HCT116 (cell line): ENCODE data around the gene UBE2G2. TPM values are rescaled to one million over a fixed set of nuclear protein-coding genes. Genes with fewer than 3 reads are reported as not detected.
A peak's percentile ranks its signal among the peaks of the same experiment; 100 is the strongest.

ENCODE experiments used
- ATAC-seq: fragments of 200-7000 bp; cut with Tn5 transposase; 2 replicates; pipeline ENCODE4 v1.9.1; 2020; ENCODE audit warnings: mild to moderate bottlenecking, moderate library complexity
- BruUV-seq: library from RNA; stranded (reverse); fragments of 400-500 nt; replicated peaks from 2 replicates; lab custom pipeline; 2021; lab: Mats Ljungman, UMichigan
- CTCF ChIA-PET: fragments of 300-600 bp; sonication (Branson Sonifier 250); formaldehyde crosslinking; loops from one replicate; lab custom pipeline; 2021; ENCODE audit warnings: antibody characterized with exemption; lab: Charles Lee
- POLR2A ChIA-PET: fragments of 300-600, 350-600 bp; sonication (Branson Sonifier 250); formaldehyde crosslinking; loops from one replicate; lab custom pipeline; 2021; ENCODE audit warnings: antibody characterized with exemption; lab: Charles Lee
- RAD21 ChIA-PET, 2 experiments: fragments of 300-600 bp; sonication (Branson Sonifier 250); formaldehyde crosslinking; loops; one replicate each; lab custom pipeline; 2023; ENCODE audit warnings: low total read pairs in 2 of 2; ENCODE audit not compliant: uncharacterized antibody in 2 of 2, unreplicated experiment in 2 of 2, low non-redundant PET in 1 of 2; lab: Charles Lee
- DNase-seq: peaks from one replicate; pipeline ENCODE4 v3.0.0-alpha.2; 2010; ENCODE audit warnings: low read depth, low spot score
- H2AFZ ChIP-seq: fragments of 200-600 bp; shearing (Covaris generic), sonication (generic); 2 replicates; pipeline ENCODE4 v1.6.1; 2017; ENCODE audit warnings: low read depth, mixed run types, mixed read lengths, antibody characterized with exemption, low read length; ENCODE audit not compliant: poor library complexity, severe bottlenecking
- H3K27ac ChIP-seq: 2 replicates; pipeline ENCODE4 v1.5.1; 2012; ENCODE audit warnings: low read depth, low read length
- H3K27me3 ChIP-seq: fragments of 200-600 bp; sonication (generic); 2 replicates; pipeline ENCODE4 v1.6.1; 2016; ENCODE audit warnings: mixed run types, low read length, mixed read lengths; ENCODE audit not compliant: insufficient read depth
- H3K36me3 ChIP-seq, 2 experiments: fragments of 200-500 bp in 1 of 2; fragments of 200-600 bp in 1 of 2; sonication (Bioruptor generic) in 1 of 2; sonication (generic) in 1 of 2; 2 replicates each; pipeline versions ENCODE4 v1.5.1 to v1.6.1; 2014 to 2016; ENCODE audit warnings: low read length in 2 of 2, inconsistent platforms in 1 of 2, mixed read lengths in 1 of 2, mixed run types in 1 of 2; ENCODE audit not compliant: insufficient read depth in 2 of 2, control insufficient read depth in 1 of 2
- H3K4me1 ChIP-seq, 2 experiments: fragments of 200-600 bp in 1 of 2; sonication (generic) in 1 of 2; 2 replicates each; pipeline versions ENCODE4 v1.5.1 to v1.6.1; 2012 to 2017; ENCODE audit warnings: low read length in 2 of 2, inconsistent platforms in 1 of 2, mild to moderate bottlenecking in 1 of 2, mixed read lengths in 1 of 2, mixed run types in 1 of 2, moderate library complexity in 1 of 2; ENCODE audit not compliant: insufficient read depth in 2 of 2, control insufficient read depth in 1 of 2
- H3K4me2 ChIP-seq: fragments of 200-600 bp; sonication (generic); 2 replicates; pipeline ENCODE4 v1.6.1; 2017; ENCODE audit warnings: mixed run types, low read length, mixed read lengths
- H3K4me3 ChIP-seq, 2 experiments: fragments of 200-600 bp in 1 of 2; sonication (generic) in 1 of 2; replicated peaks in 1 of 2; 2 replicates each; pipeline ENCODE4 v1.5.1; 2011 to 2016; ENCODE audit warnings: low read length in 2 of 2, control low read depth in 1 of 2, low read depth in 1 of 2, mild to moderate bottlenecking in 1 of 2, mixed read lengths in 1 of 2, mixed run types in 1 of 2
- H3K79me2 ChIP-seq: fragments of 200-600 bp; sonication (generic); 2 replicates; pipeline ENCODE4 v1.6.1; 2017; ENCODE audit warnings: mild to moderate bottlenecking, mixed run types, low read length, moderate library complexity, mixed read lengths; ENCODE audit not compliant: insufficient read depth
- H3K9ac ChIP-seq: fragments of 200-600 bp; sonication (generic); 2 replicates; pipeline ENCODE4 v1.6.1; 2016; ENCODE audit warnings: low read length, mixed read lengths
- H3K9me2 ChIP-seq: fragments of 200-600 bp; sonication (generic), shearing (Covaris generic); 2 replicates; pipeline ENCODE4 v1.6.1; 2017; ENCODE audit warnings: mixed run types, mild to moderate bottlenecking, moderate library complexity; ENCODE audit not compliant: insufficient read depth
- H3K9me3 ChIP-seq, 2 experiments: fragments of 200-500 bp in 1 of 2; fragments of 200-600 bp in 1 of 2; sonication (Bioruptor generic) in 1 of 2; sonication (generic) in 1 of 2; 2 replicates each; pipeline ENCODE4 v1.6.1; 2014 to 2017; ENCODE audit warnings: low read length in 2 of 2, mixed read lengths in 2 of 2, inconsistent platforms in 1 of 2, low read depth in 1 of 2, mild to moderate bottlenecking in 1 of 2, mixed run types in 1 of 2, moderate library complexity in 1 of 2; ENCODE audit not compliant: control insufficient read depth in 1 of 2, insufficient read depth in 1 of 2
- H4K20me1 ChIP-seq: fragments of 200-600 bp; sonication (generic), shearing (Covaris generic); 2 replicates; pipeline ENCODE4 v1.6.1; 2017; ENCODE audit warnings: mixed run types, mild to moderate bottlenecking, moderate library complexity; ENCODE audit not compliant: insufficient read depth
- EGR1 ChIP-seq: IDR thresholded peaks from 2 replicates; pipeline ENCODE4 v1.6.1; 2012; ENCODE audit warnings: low read depth
- POLR2AphosphoS5 ChIP-seq: IDR thresholded peaks from 2 replicates; pipeline ENCODE4 v1.6.1; 2011; ENCODE audit warnings: mild to moderate bottlenecking, low read depth, low read length, moderate library complexity
- RAD21 ChIP-seq: IDR thresholded peaks from 2 replicates; pipeline ENCODE4 v1.6.1; 2012; ENCODE audit warnings: low read depth, mild to moderate bottlenecking
- SIN3A ChIP-seq: IDR thresholded peaks from 2 replicates; pipeline ENCODE4 v1.6.1; 2012; ENCODE audit warnings: low read depth
- intact Hi-C: fragments of 100-400 bp; cut with micrococcal nuclease; formaldehyde crosslinking; loops from 2 replicates; pipeline ENCODE4 v1.10.0; 2022
- total RNA-seq: library from RNA; stranded (reverse); gene quantifications from one replicate; pipeline ENCODE4 v1.2.1, GENCODE V29; 2021; ENCODE audit not compliant: unreplicated experiment
- TF ChIP-seq, protein P1 (sequence below), 3 experiments: fragments of 200-600 bp in 1 of 3; sonication (generic) in 1 of 3; IDR thresholded peaks in 2 of 3; conservative IDR thresholded peaks in 1 of 3; 2 replicates each; pipeline ENCODE4 v1.5.1; 2012 to 2017; ENCODE audit warnings: low read depth in 2 of 3, low read length in 2 of 3, antibody characterized with exemption in 1 of 3, borderline replicate concordance in 1 of 3, control low read depth in 1 of 3, mild to moderate bottlenecking in 1 of 3, mixed read lengths in 1 of 3, mixed run types in 1 of 3, moderate library complexity in 1 of 3; ENCODE audit not compliant: insufficient read depth in 1 of 3
- TF ChIP-seq, protein P2 (sequence below): IDR thresholded peaks from 2 replicates; pipeline ENCODE4 v1.6.1; 2012; ENCODE audit warnings: low read depth

The UBE2G2 gene
- total RNA-seq, 1 experiment from 2014 or later = 86.5 TPM

DNA sequence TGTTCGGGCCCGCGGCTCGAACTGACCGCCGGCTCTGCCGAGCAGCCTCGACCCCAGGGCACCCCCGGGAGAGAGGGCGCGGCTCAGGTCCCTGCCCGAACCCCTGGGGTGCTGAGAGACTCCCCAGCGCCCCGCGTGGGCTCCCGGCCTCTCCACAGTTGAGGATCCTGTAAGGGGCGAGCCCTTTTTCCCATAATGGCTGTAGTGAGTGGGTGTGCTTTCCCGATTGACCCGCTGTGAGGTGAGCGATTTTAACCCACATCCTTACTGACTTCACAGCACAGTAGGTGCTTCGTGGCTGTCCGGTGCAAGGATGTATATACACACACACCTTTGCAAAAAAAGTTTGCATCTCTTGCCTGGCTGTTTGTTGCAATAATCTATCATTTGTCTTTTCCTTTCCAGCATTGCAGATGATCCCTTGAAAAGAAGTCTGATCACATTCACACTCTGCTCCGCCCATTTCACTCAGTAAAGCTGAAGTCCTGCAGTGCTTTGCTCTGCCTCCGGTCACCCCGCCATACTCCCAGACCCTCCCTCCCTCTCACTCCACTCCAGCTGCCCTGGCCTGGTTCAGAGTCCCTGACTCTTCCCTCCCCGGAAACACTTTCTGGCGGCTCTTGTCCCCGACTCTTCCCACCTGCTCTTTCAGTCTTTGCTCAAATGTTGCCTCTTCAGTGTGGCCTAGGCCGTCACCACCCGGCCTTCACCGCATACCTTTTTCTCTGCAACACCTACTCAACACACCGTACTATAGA, 955 bp upstream of the UBE2G2 start:
- ChIA-PET CTCF (interaction anchor here (2.0 to 2.1 kb wide), 2 partner anchors 9 to 70 kb away, joined by 9 to 14 read pairs; partner anchors contain the start of gene PTTG1IP), RAD21 (no interaction called here), POLR2A (interaction anchor here (0.9 kb wide), 1 partner anchor 338 kb away, joined by 3 read pairs; no protein-coding TSS in a partner anchor)
- Histone ChIP-seq H3K27me3 (no peaks in the 10 kb centered on the region), H3K36me3 (peaks cover 6 to 27% of the 10 kb centered on the region in 2 experiments; a peak in 3 of 4 replicates), H3K9me2 (no peaks in the 10 kb centered on the region), H3K4me2 (peak overlapping the region; percentile 78), H4K20me1 (peaks cover 19% of the 10 kb centered on the region; the same call in 1 of the 2 replicates), H2AFZ (no peak overlapping the region), H3K4me3 (peak overlapping the region; percentile 78 to 88), H3K27ac (peak overlapping the region; percentile 74), H3K4me1 (peaks cover 11 to 20% of the 10 kb centered on the region in 2 experiments), H3K9ac (peak overlapping the region; percentile 77), H3K79me2 (peaks cover 50% of the 10 kb centered on the region)
- ATAC-seq = peak; percentile 49
- BruUV-seq = no TSS peak
- TF ChIP-seq POLR2AphosphoS5 (no peak), EGR1 (0 out of 2 replicates have a peak, but pooled peaks have one; percentile 33)
- TF ChIP-seq, all 23 proteins: peak for 1
- DNase-seq = no peak
- H3K9me3 ChIP-seq = no peaks in the 10 kb centered on the region
- intact Hi-C loops = no loop called here

DNA sequence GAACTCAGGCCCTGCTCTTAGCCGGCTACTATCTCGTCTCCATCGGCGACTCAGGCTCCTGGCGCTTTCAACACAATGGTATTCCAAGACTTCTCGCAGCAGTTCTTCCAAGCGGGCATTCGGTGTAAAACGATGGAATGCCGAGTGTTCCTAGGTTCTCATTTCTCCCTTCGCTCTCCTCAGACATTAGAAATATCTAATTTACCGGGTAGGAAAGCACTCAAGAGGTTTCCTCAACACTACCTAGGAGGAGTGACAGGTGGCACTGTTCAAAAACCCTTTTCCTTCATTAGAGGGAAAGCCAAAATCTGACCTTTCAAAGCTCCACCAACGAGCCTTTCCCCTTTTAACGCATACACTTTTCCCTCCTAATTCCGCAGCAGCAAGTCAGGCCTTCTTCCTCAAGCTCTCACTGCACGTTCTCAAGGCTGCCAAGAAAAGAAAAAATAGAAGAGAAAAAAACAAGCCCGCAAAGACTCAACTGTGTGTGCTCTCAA, 601 bp downstream of the UBE2G2 start:
- peak overlapping the region; percentile 78 for H3K4me2 ChIP-seq
- H3K27ac ChIP-seq = peak overlapping the region; percentile 74
- BruUV-seq = TSS peak; percentile 49
- TF ChIP-seq, protein P1, sequence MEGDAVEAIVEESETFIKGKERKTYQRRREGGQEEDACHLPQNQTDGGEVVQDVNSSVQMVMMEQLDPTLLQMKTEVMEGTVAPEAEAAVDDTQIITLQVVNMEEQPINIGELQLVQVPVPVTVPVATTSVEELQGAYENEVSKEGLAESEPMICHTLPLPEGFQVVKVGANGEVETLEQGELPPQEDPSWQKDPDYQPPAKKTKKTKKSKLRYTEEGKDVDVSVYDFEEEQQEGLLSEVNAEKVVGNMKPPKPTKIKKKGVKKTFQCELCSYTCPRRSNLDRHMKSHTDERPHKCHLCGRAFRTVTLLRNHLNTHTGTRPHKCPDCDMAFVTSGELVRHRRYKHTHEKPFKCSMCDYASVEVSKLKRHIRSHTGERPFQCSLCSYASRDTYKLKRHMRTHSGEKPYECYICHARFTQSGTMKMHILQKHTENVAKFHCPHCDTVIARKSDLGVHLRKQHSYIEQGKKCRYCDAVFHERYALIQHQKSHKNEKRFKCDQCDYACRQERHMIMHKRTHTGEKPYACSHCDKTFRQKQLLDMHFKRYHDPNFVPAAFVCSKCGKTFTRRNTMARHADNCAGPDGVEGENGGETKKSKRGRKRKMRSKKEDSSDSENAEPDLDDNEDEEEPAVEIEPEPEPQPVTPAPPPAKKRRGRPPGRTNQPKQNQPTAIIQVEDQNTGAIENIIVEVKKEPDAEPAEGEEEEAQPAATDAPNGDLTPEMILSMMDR (IDR thresholded peaks at IDR 0.05 in 2 of 3, conservative IDR thresholded peaks at IDR 0.05 in 1 of 3; ENCODE audit: borderline replicate concordance in 1 of 3, insufficient read depth in 1 of 3, low read depth in 2 of 3, low read length in 2 of 3) = peak; percentile 40 to 50 (median 40); a peak in 4 of 6 replicates
- TF ChIP-seq SIN3A = no peak
- TF ChIP-seq, protein P2, sequence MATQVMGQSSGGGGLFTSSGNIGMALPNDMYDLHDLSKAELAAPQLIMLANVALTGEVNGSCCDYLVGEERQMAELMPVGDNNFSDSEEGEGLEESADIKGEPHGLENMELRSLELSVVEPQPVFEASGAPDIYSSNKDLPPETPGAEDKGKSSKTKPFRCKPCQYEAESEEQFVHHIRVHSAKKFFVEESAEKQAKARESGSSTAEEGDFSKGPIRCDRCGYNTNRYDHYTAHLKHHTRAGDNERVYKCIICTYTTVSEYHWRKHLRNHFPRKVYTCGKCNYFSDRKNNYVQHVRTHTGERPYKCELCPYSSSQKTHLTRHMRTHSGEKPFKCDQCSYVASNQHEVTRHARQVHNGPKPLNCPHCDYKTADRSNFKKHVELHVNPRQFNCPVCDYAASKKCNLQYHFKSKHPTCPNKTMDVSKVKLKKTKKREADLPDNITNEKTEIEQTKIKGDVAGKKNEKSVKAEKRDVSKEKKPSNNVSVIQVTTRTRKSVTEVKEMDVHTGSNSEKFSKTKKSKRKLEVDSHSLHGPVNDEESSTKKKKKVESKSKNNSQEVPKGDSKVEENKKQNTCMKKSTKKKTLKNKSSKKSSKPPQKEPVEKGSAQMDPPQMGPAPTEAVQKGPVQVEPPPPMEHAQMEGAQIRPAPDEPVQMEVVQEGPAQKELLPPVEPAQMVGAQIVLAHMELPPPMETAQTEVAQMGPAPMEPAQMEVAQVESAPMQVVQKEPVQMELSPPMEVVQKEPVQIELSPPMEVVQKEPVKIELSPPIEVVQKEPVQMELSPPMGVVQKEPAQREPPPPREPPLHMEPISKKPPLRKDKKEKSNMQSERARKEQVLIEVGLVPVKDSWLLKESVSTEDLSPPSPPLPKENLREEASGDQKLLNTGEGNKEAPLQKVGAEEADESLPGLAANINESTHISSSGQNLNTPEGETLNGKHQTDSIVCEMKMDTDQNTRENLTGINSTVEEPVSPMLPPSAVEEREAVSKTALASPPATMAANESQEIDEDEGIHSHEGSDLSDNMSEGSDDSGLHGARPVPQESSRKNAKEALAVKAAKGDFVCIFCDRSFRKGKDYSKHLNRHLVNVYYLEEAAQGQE = no peak
- peak; percentile 50 for TF ChIP-seq RAD21
- peaks cover 6 to 33% of the 10 kb centered on the region in 2 experiments; a peak in 3 of 4 replicates for H3K36me3 ChIP-seq
- H2AFZ ChIP-seq = no peak overlapping the region
- peaks cover 66% of the 10 kb centered on the region for H3K79me2 ChIP-seq
- no peaks in the 10 kb centered on the region for H3K9me2 ChIP-seq
- H3K4me3 ChIP-seq = peak overlapping the region; percentile 78 to 88
- H3K27me3 ChIP-seq = no peaks in the 10 kb centered on the region
- H4K20me1 ChIP-seq = peaks cover 19% of the 10 kb centered on the region; the same call in 1 of the 2 replicates
- intact Hi-C loops = loop anchor here (1.0 kb wide), 1 partner anchor 336 kb away; no protein-coding TSS in a partner anchor
- ATAC-seq (peak; percentile 52), DNase-seq (peak; percentile 29)
- ChIA-PET CTCF (interaction anchor here (0.6 to 2.5 kb wide), 7 partner anchors 8 to 337 kb away, joined by 3 to 14 read pairs (median 4); partner anchors contain the start of gene PTTG1IP), RAD21 (no interaction called here), POLR2A (no interaction called here)
- H3K9ac ChIP-seq = peak overlapping the region; percentile 77
- peaks cover 11 to 20% of the 10 kb centered on the region in 2 experiments for H3K4me1 ChIP-seq
- no peaks in the 10 kb centered on the region for H3K9me3 ChIP-seq
